Naive B cell (primary cell): Measurements from ENCODE around the gene DYRK3. TPM values are rescaled to one million over a fixed set of nuclear protein-coding genes. Genes with fewer than 3 reads are reported as not detected.

Experiments used
- ATAC-seq, 2 donors: fragments of 150-1000 bp; cut with Tn5 transposase; 2 replicates each; pipeline ENCODE4 v1.10.0; 2021; ENCODE audit warnings: low read depth in 2 of 2, mild to moderate bottlenecking in 2 of 2, moderate library complexity in 2 of 2
- DNase-seq: peaks from one replicate; pipeline ENCODE4 v3.0.0; 2022
- H3K27ac Mint-ChIP-seq, 6 donors: one replicate each; pipeline ENCODE4 v1.8.0; 2020 to 2022; ENCODE audit warnings: mild to moderate bottlenecking in 6 of 6, mixed read lengths in 6 of 6, moderate library complexity in 5 of 6, inconsistent platforms in 2 of 6
- H3K27me3 Mint-ChIP-seq, 3 donors: one replicate each; pipeline ENCODE4 v1.8.0; 2021 to 2022; ENCODE audit warnings: mixed read lengths in 3 of 3, mild to moderate bottlenecking in 1 of 3
- H3K36me3 Mint-ChIP-seq, 2 donors: one replicate each; pipeline ENCODE4 v1.8.0; 2020 to 2022; ENCODE audit warnings: mixed read lengths in 2 of 2, inconsistent platforms in 1 of 2, mild to moderate bottlenecking in 1 of 2
- H3K4me1 Mint-ChIP-seq, 3 donors: one replicate each; pipeline ENCODE4 v1.8.0; 2020 to 2022; ENCODE audit warnings: mixed read lengths in 3 of 3, inconsistent platforms in 1 of 3, mild to moderate bottlenecking in 1 of 3, moderate library complexity in 1 of 3
- H3K4me3 Mint-ChIP-seq, 8 donors: one replicate each; pipeline ENCODE4 v1.8.0; 2020 to 2022; ENCODE audit warnings: mild to moderate bottlenecking in 8 of 8, mixed read lengths in 8 of 8, moderate library complexity in 8 of 8, inconsistent platforms in 2 of 8
- H3K9me3 Mint-ChIP-seq, 7 donors: one replicate each; pipeline ENCODE4 v1.8.0; 2020 to 2022; ENCODE audit warnings: mixed read lengths in 7 of 7, mild to moderate bottlenecking in 5 of 7, inconsistent platforms in 2 of 7, moderate library complexity in 1 of 7
- polyA plus RNA-seq, 6 donors: library from polyadenylated mRNA; unstranded; fragments of 300-500 nt; fragmentation: Illumina TruSeq; gene quantifications; one replicate each; pipeline ENCODE4 v1.2.3, GENCODE V29; 2021; ENCODE audit warnings: low read depth in 6 of 6

The DYRK3 gene
- polyA plus RNA-seq, 6 donors from 2014 or later = not detected

DNA sequence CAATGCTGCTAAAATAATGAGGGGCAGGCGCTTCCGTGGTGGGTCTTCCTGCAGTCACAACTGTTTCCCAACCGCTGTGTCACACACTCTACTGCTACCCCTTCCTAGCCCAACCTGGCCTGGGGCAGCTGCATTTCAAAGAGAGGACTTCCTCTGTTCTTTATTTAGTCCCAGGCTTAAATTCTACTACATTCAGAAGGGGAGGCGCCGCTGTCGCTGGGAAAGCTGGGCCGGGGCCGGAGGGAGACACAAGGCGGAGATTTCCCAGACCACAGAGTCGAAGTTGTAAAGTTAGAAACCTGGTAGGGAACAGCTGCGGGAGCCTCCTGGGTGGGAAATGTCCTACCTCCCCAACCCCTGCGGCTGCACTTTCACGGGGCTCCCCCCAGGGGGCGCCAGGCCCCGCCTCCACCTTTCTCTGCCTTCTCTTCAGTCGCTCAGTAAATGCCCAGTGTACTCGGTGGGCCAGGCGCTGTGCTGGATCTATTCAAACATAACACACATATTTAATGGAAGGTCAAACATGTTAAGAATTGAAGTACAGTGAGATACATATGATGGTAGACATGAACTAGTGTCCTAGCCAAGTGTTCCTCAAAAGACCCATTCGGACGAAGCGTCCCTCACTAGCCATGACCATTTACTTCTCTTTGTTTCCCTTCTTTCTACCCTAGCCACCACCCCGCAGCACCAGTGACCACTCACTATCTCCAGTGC is 23.1 kb downstream of the DYRK3 start:
- Mint-ChIP-seq H3K27me3 (peaks cover 31 to 37% (median 31%) of the 10 kb centered on the region in 3 donors), H3K36me3 (no peaks in the 10 kb centered on the region), H3K27ac (peak overlapping the region in 2 of 6 donors; percentile 39 to 64), H3K4me3 (peak overlapping the region in 7 of 8 donors; percentile 54 to 83 (median 61)), H3K4me1 (peaks cover 16 to 23% (median 20%) of the 10 kb centered on the region in 3 donors), H3K9me3 (no peaks in the 10 kb centered on the region)
- DNase-seq = peak; percentile 49
- ATAC-seq = peak; percentile 78 to 82

DNA sequence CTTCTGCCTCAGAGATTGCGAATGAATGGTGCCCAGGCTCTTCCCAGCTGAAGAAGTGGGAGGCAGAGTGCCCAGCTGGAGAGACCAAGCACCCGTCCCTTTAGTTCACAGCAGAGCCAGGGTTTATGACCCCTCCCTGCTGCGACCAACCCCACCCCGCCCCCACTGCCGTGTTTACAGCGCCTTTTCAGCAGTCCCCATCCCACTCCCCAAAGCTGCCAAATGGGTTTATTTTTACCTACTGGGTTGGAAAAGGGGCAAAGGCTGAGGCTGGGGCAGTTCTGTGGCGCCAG is 23.6 kb downstream of the DYRK3 start:
- peaks cover 31 to 42% (median 32%) of the 10 kb centered on the region in 3 donors for H3K27me3 Mint-ChIP-seq

DNA sequence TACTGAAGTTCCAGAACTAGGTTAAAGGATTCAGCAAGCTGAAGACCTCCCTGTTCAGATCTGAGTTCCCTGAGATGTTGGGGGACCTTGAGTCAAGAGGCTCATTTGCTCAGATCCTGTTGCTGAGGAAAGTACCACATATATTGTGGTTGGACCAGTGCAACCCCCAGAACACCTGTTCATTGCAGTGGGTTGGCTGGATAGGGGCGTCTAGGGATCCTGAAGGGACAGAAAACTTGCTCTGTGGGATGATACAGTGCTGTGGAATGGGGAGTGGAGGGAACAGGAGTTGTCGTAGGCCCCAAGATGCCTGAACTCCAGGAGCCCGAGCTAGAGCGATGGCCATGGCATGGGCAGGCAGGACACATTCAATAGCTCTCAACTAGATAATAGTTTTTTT is 24.8 kb downstream of the DYRK3 start:
- H3K36me3 Mint-ChIP-seq = no peaks in the 10 kb centered on the region
- H3K27ac Mint-ChIP-seq = peak overlapping the region in 1 of 6 donors; percentile 77
- H3K27me3 Mint-ChIP-seq = peaks cover 31 to 43% (median 42%) of the 10 kb centered on the region in 3 donors
- H3K4me3 Mint-ChIP-seq = no peak overlapping the region
- ATAC-seq = no peak
- DNase-seq = no peak
- H3K4me1 Mint-ChIP-seq = peaks cover 29 to 40% (median 37%) of the 10 kb centered on the region in 3 donors
- no peaks in the 10 kb centered on the region for H3K9me3 Mint-ChIP-seq

More for the DNA sequence above, 23.6 kb downstream of the DYRK3 start:
- no peak overlapping the region for H3K27ac Mint-ChIP-seq
- H3K4me1 Mint-ChIP-seq = peaks cover 21 to 28% (median 25%) of the 10 kb centered on the region in 3 donors
- no peaks in the 10 kb centered on the region for H3K9me3 Mint-ChIP-seq
- ATAC-seq (no peak), DNase-seq (no peak)
- peak overlapping the region in 2 of 8 donors; percentile 61 to 63 for H3K4me3 Mint-ChIP-seq
- no peaks in the 10 kb centered on the region for H3K36me3 Mint-ChIP-seq

DNA sequence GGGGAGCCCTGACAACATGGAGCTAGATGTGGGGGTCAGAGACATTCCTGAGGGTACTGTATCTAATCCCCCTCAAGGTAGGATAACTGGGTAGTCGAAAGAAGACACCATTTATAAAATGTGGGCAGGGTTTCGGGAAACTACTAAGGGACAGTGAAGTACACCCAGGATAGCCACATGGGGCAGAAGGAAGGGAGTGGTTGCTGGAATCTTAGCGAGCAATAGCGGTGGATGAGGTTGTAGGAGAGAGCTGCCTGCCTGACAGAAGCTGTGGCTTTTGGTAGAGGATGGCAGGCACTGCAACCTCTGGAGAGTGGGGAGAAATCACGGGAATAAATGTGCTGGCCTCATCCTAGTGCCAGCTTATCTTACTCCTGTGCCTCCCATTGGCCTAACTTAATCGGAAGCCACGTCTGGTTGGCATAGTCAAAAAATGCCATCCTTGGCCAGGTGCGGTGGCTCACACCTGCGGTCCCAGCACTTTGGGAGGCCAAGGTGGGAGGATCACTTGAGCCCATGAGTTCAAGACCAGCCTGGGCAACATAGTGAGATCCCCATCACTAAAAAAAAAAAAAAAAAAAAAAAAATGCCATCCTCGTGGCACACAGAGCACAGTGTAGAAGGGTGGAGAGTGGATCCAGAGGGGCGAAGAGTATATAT is 26.0 kb downstream of the DYRK3 start:
- H3K9me3 Mint-ChIP-seq = no peaks in the 10 kb centered on the region
- H3K4me1 Mint-ChIP-seq = peaks cover 29 to 43% (median 40%) of the 10 kb centered on the region in 3 donors
- H3K4me3 Mint-ChIP-seq = no peak overlapping the region
- DNase-seq (no peak), ATAC-seq (no peak)
- H3K36me3 Mint-ChIP-seq = no peaks in the 10 kb centered on the region
- no peak overlapping the region for H3K27ac Mint-ChIP-seq
- H3K27me3 Mint-ChIP-seq = peaks cover 31 to 53% (median 43%) of the 10 kb centered on the region in 3 donors

DNA sequence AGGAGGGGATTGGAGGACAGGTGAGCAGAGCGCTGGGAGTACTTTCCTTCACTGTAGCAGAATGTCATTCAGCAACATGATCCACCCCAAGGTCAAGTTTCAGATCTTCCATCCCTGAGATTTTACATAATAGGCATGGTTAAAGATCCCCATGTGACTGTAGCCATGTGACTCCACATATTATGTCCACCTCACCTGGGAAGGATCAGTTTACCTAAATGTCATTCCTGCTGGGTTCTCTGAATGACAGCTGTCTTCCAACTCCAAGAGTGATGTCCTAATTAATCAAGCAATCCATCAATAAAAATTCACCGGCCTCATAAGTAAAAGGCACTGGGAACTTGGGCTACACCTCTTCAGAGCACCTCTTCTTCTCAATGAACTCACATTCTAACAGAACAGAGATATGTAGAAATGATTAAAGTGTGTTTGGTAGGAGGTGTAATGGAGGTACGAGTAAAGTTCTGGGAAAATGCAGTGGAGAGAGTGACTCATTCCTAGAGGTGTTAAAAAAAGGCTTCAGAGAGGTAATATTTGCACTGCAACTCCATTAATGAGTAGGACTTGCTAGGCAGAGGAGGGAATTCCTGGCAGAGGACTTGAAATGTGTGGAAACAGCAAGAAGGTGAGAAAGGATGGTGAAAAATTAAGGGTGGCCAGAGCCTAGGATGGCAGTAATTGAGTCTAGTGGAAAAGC is 27.2 kb downstream of the DYRK3 start:
- no peak overlapping the region for H3K27ac Mint-ChIP-seq
- H3K4me3 Mint-ChIP-seq = peak overlapping the region in 1 of 8 donors; percentile 54
- H3K9me3 Mint-ChIP-seq = no peaks in the 10 kb centered on the region
- peaks cover 24 to 40% (median 37%) of the 10 kb centered on the region in 3 donors for H3K4me1 Mint-ChIP-seq
- no peaks in the 10 kb centered on the region for H3K36me3 Mint-ChIP-seq
- peaks cover 31 to 48% (median 38%) of the 10 kb centered on the region in 3 donors for H3K27me3 Mint-ChIP-seq
- no peak for DNase-seq
- no peak for ATAC-seq

DNA sequence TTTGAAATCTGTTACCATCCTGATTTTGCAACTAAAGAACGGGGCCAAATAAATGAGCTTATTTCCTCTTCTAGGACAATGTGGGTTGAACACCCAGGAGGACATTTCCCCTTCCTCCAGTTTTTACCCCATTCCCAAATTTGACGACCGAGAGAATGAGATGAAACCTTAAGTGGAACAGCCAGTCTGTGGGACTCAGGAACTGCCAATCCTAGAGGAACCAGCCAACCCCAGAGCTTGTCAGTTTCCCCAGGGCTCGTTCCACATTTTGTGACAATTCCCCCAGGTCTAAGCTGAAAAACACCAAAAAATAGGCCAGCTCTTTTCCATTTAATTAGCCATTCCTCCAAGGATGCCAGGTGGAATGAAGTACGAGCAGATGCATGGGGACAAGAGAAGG is 28.0 kb downstream of the DYRK3 start:
- H3K27me3 Mint-ChIP-seq = peaks cover 31 to 52% (median 41%) of the 10 kb centered on the region in 3 donors
- peaks cover 21 to 36% (median 29%) of the 10 kb centered on the region in 3 donors for H3K4me1 Mint-ChIP-seq
- H3K4me3 Mint-ChIP-seq = peak overlapping the region in 5 of 8 donors; percentile 54 to 87 (median 74)
- H3K9me3 Mint-ChIP-seq = no peaks in the 10 kb centered on the region
- H3K27ac Mint-ChIP-seq = peak overlapping the region in 1 of 6 donors; percentile 40
- DNase-seq (no peak), ATAC-seq (no peak)
- H3K36me3 Mint-ChIP-seq = no peaks in the 10 kb centered on the region

DNA sequence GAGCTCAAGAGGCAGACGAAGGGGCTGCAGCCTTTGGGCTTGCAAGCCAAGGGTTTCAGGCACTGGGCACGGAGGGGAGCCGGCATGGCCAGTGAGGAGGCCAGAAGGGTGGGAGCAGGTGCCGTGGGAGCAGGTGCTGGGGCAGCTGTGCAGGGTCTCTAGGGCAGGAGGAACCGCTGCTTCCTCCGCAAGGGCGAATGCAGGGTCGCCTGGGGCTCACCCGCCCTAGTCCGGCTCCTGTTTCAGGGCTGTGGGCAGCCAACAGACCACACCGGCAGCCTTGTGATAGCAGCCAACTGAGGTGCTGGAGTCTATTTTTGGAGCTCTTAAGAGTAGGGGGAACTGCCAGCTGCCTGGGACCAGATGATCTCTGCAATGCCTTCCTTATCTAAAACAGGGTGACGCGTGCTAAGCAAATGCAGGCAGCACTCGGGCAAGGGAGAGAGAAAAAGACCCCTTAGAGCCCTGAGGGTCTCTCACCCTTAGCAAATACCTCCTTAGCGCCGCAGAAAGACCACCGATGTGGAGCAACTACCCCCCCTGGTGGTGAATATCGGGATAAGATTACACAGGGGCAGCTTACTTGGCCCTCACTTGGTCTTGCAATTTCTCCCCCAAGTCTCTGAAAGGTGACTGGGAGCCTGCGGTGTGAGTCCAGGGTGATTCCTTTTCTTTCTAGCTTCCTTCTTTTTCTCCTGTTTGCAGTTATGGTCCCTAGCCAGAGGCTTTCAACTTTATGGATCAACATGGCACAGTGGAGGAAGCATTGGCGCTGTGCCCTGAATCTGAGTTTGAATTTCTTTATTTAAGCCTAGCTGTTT is 28.7 kb downstream of the DYRK3 start:
- no peaks in the 10 kb centered on the region for H3K36me3 Mint-ChIP-seq
- DNase-seq (peak; percentile 76), ATAC-seq (peak; percentile 81 to 87)
- peaks cover 30 to 51% (median 44%) of the 10 kb centered on the region in 3 donors for H3K27me3 Mint-ChIP-seq
- H3K27ac Mint-ChIP-seq = peak overlapping the region in 3 of 6 donors; percentile 13 to 52 (median 46)
- H3K4me1 Mint-ChIP-seq = peaks cover 18 to 32% (median 24%) of the 10 kb centered on the region in 3 donors
- no peaks in the 10 kb centered on the region for H3K9me3 Mint-ChIP-seq
- H3K4me3 Mint-ChIP-seq = peak overlapping the region in 7 of 8 donors; percentile 41 to 87 (median 74)

DNA sequence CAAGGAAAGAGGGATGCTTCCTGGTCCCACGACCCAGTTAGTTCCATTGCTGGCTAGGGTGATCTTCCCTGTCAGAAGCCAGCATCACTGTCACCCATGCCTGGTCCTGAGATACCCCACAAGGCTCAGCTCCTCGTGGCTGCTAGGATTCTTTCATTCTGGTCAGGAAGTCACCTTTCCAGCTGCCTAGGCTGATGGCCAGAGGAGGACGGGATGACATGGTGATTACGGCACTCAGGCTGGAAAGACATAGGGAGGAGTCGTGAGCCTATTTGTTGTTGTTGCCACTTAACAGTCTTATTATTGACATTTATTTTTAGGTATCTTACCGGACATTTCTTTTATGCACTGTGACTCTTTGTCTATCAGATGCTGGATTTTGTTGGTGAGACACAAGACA is 29.4 kb downstream of the DYRK3 start:
- H3K4me1 Mint-ChIP-seq = peaks cover 18 to 32% (median 24%) of the 10 kb centered on the region in 3 donors
- no peak for DNase-seq
- no peaks in the 10 kb centered on the region for H3K9me3 Mint-ChIP-seq
- H3K27me3 Mint-ChIP-seq = peaks cover 30 to 51% (median 44%) of the 10 kb centered on the region in 3 donors
- no peaks in the 10 kb centered on the region for H3K36me3 Mint-ChIP-seq
- H3K4me3 Mint-ChIP-seq = peak overlapping the region in 3 of 8 donors; percentile 55 to 87 (median 57)
- H3K27ac Mint-ChIP-seq = peak overlapping the region in 3 of 6 donors; percentile 13 to 52 (median 49)
- no peak for ATAC-seq

DNA sequence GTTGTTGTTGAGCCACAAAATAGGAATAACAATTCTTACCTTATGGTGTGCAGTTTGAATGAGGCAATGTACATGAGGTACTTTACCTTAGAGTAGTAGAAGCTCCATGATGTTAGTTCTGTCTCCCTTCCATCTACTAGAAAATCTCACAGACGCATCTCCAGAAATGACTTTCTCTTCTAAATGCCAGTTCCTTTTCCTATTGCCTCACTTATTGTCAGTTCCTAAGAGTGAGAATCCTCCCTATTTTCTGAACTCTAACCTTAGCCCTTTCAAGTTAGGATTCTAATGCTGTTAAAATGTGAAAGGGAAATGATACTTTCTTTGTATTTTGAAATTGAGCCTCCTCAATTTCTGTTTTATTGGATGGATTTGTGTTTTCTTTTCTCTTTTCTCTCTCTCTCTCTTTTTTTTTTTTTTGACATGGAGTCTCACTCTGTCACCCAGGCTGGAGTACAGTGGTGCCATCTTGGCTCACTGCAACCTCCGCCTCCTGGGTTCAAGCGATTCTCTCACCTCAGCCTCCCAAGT is 30.8 kb downstream of the DYRK3 start:
- Mint-ChIP-seq H3K4me3 (no peak overlapping the region), H3K9me3 (no peaks in the 10 kb centered on the region), H3K4me1 (peaks cover 18 to 32% (median 24%) of the 10 kb centered on the region in 3 donors), H3K27ac (no peak overlapping the region), H3K36me3 (no peaks in the 10 kb centered on the region), H3K27me3 (peaks cover 35 to 54% (median 43%) of the 10 kb centered on the region in 3 donors)
- no peak for DNase-seq
- no peak for ATAC-seq

DNA sequence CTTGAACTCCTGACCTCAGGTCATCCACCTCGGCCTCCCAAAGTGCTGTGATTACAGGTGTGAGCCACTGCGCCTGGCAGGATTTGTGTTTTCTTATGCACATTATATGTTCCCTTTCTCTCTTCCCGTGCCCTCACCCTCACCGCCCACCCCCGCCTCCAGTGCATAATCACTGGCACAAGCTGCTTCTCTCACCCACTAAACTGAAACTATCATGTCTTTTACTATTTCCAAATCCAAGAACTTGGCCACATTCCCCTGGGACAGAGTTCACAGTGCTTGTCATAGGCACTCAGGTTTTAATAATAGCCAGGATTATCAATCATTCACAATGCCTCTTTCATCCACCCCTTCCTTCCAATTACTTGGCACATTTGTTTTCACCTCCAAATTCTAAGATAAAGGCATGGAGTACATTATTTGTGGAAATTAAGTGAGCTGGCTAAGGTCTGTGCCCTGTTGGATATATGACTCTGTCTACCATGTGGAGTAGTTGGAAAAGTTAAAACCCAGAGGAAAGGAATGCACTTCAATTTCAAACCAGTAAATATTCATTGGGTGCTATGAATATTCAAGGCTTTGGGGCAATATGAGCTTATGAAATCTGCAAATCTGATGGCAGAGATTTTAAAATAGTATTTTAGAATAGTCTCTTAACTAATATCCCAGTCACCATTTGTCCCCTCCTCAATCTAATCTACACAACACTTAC is 31.8 kb downstream of the DYRK3 start:
- H3K9me3 Mint-ChIP-seq = no peaks in the 10 kb centered on the region
- peaks cover 31 to 51% (median 39%) of the 10 kb centered on the region in 3 donors for H3K27me3 Mint-ChIP-seq
- no peak overlapping the region for H3K4me3 Mint-ChIP-seq
- DNase-seq = no peak
- no peaks in the 10 kb centered on the region for H3K36me3 Mint-ChIP-seq
- H3K27ac Mint-ChIP-seq = no peak overlapping the region
- no peak for ATAC-seq
- peaks cover 18 to 32% (median 24%) of the 10 kb centered on the region in 3 donors for H3K4me1 Mint-ChIP-seq

DNA sequence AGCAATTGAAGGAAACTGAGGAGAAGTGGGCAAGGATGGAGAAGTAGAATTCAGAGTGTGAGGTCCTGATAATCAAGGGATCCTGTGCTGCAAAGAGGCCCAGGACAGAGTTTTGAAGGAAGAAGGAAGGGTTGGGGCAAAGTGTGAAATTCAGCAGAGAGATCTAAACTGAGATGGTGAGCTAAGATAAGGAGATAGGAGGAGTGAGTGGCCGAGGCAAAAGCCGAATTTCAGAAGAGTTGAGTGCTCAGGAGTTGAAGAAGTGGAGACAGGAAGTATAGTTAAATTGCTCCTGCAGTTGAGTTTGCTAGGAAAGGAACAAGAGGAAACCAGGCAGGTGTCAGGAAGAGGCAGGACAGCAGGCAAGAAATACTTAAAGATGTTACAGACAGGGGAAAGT is 33.0 kb downstream of the DYRK3 start:
- Mint-ChIP-seq H3K4me3 (no peak overlapping the region), H3K36me3 (no peaks in the 10 kb centered on the region), H3K9me3 (no peaks in the 10 kb centered on the region), H3K27ac (peak overlapping the region in 1 of 6 donors; percentile 16), H3K4me1 (peaks cover 18 to 28% (median 18%) of the 10 kb centered on the region in 3 donors), H3K27me3 (peaks cover 31 to 44% (median 34%) of the 10 kb centered on the region in 3 donors)
- no peak for DNase-seq
- no peak for ATAC-seq

DNA sequence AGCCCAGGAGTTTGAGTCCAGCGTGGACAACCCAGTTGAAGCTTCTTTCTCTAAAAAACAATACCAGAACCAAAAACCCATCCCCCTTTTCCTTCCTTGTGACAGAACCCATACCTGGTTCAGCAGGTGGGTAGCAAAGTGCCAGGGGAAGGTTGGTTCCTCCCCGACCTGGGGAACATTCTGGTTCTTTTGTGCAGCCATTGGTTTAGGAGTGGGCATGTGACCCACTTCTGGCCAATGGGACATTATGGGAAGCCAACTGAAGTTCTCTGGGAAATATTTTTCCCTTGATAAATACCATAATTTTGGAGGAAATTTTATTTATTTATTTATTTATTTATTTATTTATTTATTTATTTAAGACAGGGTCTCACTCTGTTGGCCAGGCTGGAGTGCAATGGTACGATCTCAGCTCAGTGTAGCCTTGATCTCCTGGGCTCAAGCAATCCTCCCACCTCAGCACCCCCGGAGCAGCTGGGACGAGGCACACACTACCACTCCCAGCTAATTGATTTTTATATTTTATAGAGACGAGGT is 33.6 kb downstream of the DYRK3 start:
- Mint-ChIP-seq H3K36me3 (no peaks in the 10 kb centered on the region), H3K4me3 (no peak overlapping the region), H3K4me1 (peaks cover 12 to 22% (median 13%) of the 10 kb centered on the region in 3 donors), H3K27ac (no peak overlapping the region), H3K27me3 (peaks cover 28 to 42% (median 31%) of the 10 kb centered on the region in 3 donors), H3K9me3 (no peaks in the 10 kb centered on the region)
- DNase-seq (no peak), ATAC-seq (no peak)
